GM21528 (cell line): ENCODE measurements around the gene AMBP.
"Not testable (repeated sequence)": the region's sequence is repeated elsewhere in the genome, so short reads cannot be mapped to it uniquely, and the experiment has no call there.

Experiments used
- ATAC-seq: cut with Tn5 transposase; IDR thresholded peaks from one replicate; pipeline ENCODE4 v1.9.1; 2021; ENCODE audit warnings: mild to moderate bottlenecking, moderate library complexity; ENCODE audit not compliant: unreplicated experiment, low FRiP score

The AMBP gene

GRCh38 chr9:114055061-114055460 lies 23.0 kb downstream of the AMBP start:
- no peak for ATAC-seq

GRCh38 chr9:114054191-114054690 lies 23.9 kb downstream of the AMBP start:
- ATAC-seq: no peak

GRCh38 chr9:114053246-114054005 lies 24.7 kb downstream of the AMBP start:
- ATAC-seq: no peak

GRCh38 chr9:114051706-114052105 lies 26.4 kb downstream of the AMBP start:
- no peak for ATAC-seq

- ATAC-seq: no peak
Measured at GRCh38 chr9:114051281-114051680, 26.8 kb downstream of the AMBP start.

- ATAC-seq: no peak
Measured at GRCh38 chr9:114050646-114051045, 27.5 kb downstream of the AMBP start.

GRCh38 chr9:114050226-114050568 lies 27.9 kb downstream of the AMBP start:
- ATAC-seq: no peak

GRCh38 chr9:114049441-114050225 lies 28.5 kb downstream of the AMBP start:
- no peak for ATAC-seq

GRCh38 chr9:114048533-114049415 lies 29.3 kb downstream of the AMBP start:
- ATAC-seq: no peak

- no peak for ATAC-seq
Measured at GRCh38 chr9:114047717-114048116, 30.4 kb downstream of the AMBP start.

- ATAC-seq: no peak
Measured at GRCh38 chr9:114046875-114047274, 31.2 kb downstream of the AMBP start.

GRCh38 chr9:114046237-114046755 lies 31.8 kb downstream of the AMBP start:
- no peak for ATAC-seq

GRCh38 chr9:114043660-114044059 lies 34.4 kb downstream of the AMBP start:
- not testable (repeated sequence) for ATAC-seq

GRCh38 chr9:114039484-114039883 lies 38.6 kb downstream of the AMBP start:
- no peak for ATAC-seq

- ATAC-seq: no peak
Measured at GRCh38 chr9:114038724-114039313, 39.3 kb downstream of the AMBP start.

GRCh38 chr9:114037961-114038723 lies 40.0 kb downstream of the AMBP start:
- no peak for ATAC-seq

- no peak for ATAC-seq
Measured at GRCh38 chr9:114037249-114037648, 40.9 kb downstream of the AMBP start.

GRCh38 chr9:114035845-114036801 lies 42.0 kb downstream of the AMBP start:
- ATAC-seq: no peak
